Common myeloid progenitor, CD34-positive (primary cell): ENCODE data around the gene WDR90.

Experiments used
- CTCF ChIA-PET: fragments of 350-600 bp; sonication (Branson Sonifier 250); formaldehyde crosslinking; loops from one replicate; lab custom pipeline; 2021; ENCODE audit warnings: antibody characterized with exemption; lab: Charles Lee
- POLR2A ChIA-PET: fragments of 350-600 bp; sonication (Branson Sonifier 250); formaldehyde crosslinking; loops from one replicate; lab custom pipeline; 2021; ENCODE audit warnings: antibody characterized with exemption; lab: Charles Lee
- DNase-seq, 3 donors: peaks; one replicate each; pipeline versions ENCODE4 v3.0.0 to v3.0.0-alpha.2; 2013
- H3K27ac ChIP-seq, 2 experiments: 1 replicate in 1 of 2; 2 replicates in 1 of 2; pipeline ENCODE4 v1.7.0; 2013; ENCODE audit warnings: inconsistent platforms in 2 of 2, low read length in 2 of 2, mild to moderate bottlenecking in 2 of 2, low read depth in 1 of 2, moderate library complexity in 1 of 2; ENCODE audit not compliant: severe bottlenecking in 2 of 2, insufficient read depth in 1 of 2, poor library complexity in 1 of 2
- H3K27me3 ChIP-seq, 5 experiments: replicated peaks in 2 of 5; 1 replicate in 3 of 5; 2 replicates in 2 of 5; pipeline versions ENCODE4 v1.6.1 to v1.7.0; 2013; ENCODE audit warnings: low read length in 4 of 5, mild to moderate bottlenecking in 2 of 5, moderate library complexity in 2 of 5, inconsistent platforms in 1 of 5; ENCODE audit not compliant: insufficient read depth in 5 of 5, control insufficient read depth in 4 of 5
- H3K36me3 ChIP-seq, 4 experiments: 1 replicate in 2 of 4; 2 replicates in 2 of 4; pipeline versions ENCODE4 v1.6.1 to v1.7.0; 2013; ENCODE audit warnings: low read length in 3 of 4, control low read depth in 1 of 4, mild to moderate bottlenecking in 1 of 4; ENCODE audit not compliant: control insufficient read depth in 4 of 4, insufficient read depth in 4 of 4
- H3K4me1 ChIP-seq, 4 experiments: 1 replicate in 3 of 4; 2 replicates in 1 of 4; pipeline versions ENCODE4 v1.6.1 to v1.7.1; 2013; ENCODE audit warnings: low read length in 3 of 4, mild to moderate bottlenecking in 3 of 4, control low read depth in 1 of 4, inconsistent platforms in 1 of 4, moderate library complexity in 1 of 4; ENCODE audit not compliant: control insufficient read depth in 4 of 4, insufficient read depth in 4 of 4; ENCODE audit errors: control extremely low read depth in 1 of 4
- H3K4me3 ChIP-seq, 7 experiments: 1 replicate in 4 of 7; 2 replicates in 3 of 7; pipeline versions ENCODE4 v1.5.1 to v1.7.0; 2013; ENCODE audit warnings: mild to moderate bottlenecking in 7 of 7, low read length in 6 of 7, moderate library complexity in 6 of 7, inconsistent platforms in 2 of 7, low read depth in 2 of 7, control low read depth in 1 of 7; ENCODE audit not compliant: insufficient read depth in 4 of 7, control insufficient read depth in 1 of 7; ENCODE audit errors: extremely low read depth in 1 of 7
- H3K9me3 ChIP-seq, 5 experiments: 1 replicate in 4 of 5; 2 replicates in 1 of 5; pipeline versions ENCODE4 v1.6.1 to v1.7.1; 2013; ENCODE audit warnings: low read length in 4 of 5, mild to moderate bottlenecking in 2 of 5, inconsistent platforms in 1 of 5, low read depth in 1 of 5, moderate library complexity in 1 of 5; ENCODE audit not compliant: control insufficient read depth in 4 of 5, insufficient read depth in 2 of 5; ENCODE audit errors: control extremely low read depth in 1 of 5
- WGBS: methylation state at CpG from one replicate; pipeline ENCODE4 v1.1.5; 2013; ENCODE audit not compliant: insufficient coverage; 5-methylcytosine and 5-hydroxymethylcytosine counted together

The WDR90 gene

GRCh38 chr16:706189-707061 lies 57.3 kb downstream of the WDR90 start:
- ChIA-PET POLR2A (interaction anchor here (0.6 kb wide), 1 partner anchor 69 kb away, joined by 3 read pairs; no protein-coding TSS in a partner anchor), CTCF (interaction anchor here (1.3 to 2.6 kb wide), 3 partner anchors 10 to 14 kb away, joined by 4 to 7 read pairs (median 6); no protein-coding TSS in a partner anchor)
- peaks cover 0 to 9% (median 3%) of the 10 kb centered on the region in 4 experiments for H3K4me1 ChIP-seq
- no peaks in the 10 kb centered on the region for H3K9me3 ChIP-seq
- peaks cover 0 to 95% (median 30%) of the 10 kb centered on the region in 5 experiments for H3K27me3 ChIP-seq
- H3K27ac ChIP-seq = no peak overlapping the region
- no peaks in the 10 kb centered on the region for H3K36me3 ChIP-seq
- H3K4me3 ChIP-seq = no peak overlapping the region
- DNase-seq = no peak
- WGBS = 2% methylated on average over 36 of the region's 49 CpGs

GRCh38 chr16:707062-707538 lies 57.9 kb downstream of the WDR90 start:
- Histone ChIP-seq H3K36me3 (no peaks in the 10 kb centered on the region), H3K4me3 (no peak overlapping the region), H3K27ac (no peak overlapping the region), H3K4me1 (peaks cover 0 to 9% (median 3%) of the 10 kb centered on the region in 4 experiments), H3K9me3 (no peaks in the 10 kb centered on the region), H3K27me3 (peaks cover 0 to 88% (median 31%) of the 10 kb centered on the region in 5 experiments)
- ChIA-PET POLR2A (interaction anchor here (0.6 kb wide), 1 partner anchor 68 kb away, joined by 3 read pairs; no protein-coding TSS in a partner anchor), CTCF (interaction anchor here (0.6 to 2.0 kb wide), 5 partner anchors 11 to 95 kb away, joined by 3 to 7 read pairs (median 4); no protein-coding TSS in a partner anchor)
- 81% methylated on average over 3 of the region's 14 CpGs for WGBS
- no peak for DNase-seq

- H3K36me3 ChIP-seq = no peaks in the 10 kb centered on the region
- DNase-seq = no peak
- H3K27me3 ChIP-seq = peaks cover 0 to 84% (median 24%) of the 10 kb centered on the region in 5 experiments
- H3K4me1 ChIP-seq = peaks cover 0 to 9% (median 3%) of the 10 kb centered on the region in 4 experiments
- CTCF ChIA-PET = interaction anchor here (0.9 to 2.0 kb wide), 3 partner anchors 12 to 94 kb away, joined by 3 to 7 read pairs (median 5); no protein-coding TSS in a partner anchor
- no peaks in the 10 kb centered on the region for H3K9me3 ChIP-seq
- no peak overlapping the region for H3K4me3 ChIP-seq
- no peak overlapping the region for H3K27ac ChIP-seq
- POLR2A ChIA-PET = no interaction called here
- WGBS = 78% methylated on average over 3 of the region's 3 CpGs
These were observed 58.9 kb downstream of the WDR90 start for GRCh38 chr16:708019-708418.

DNA sequence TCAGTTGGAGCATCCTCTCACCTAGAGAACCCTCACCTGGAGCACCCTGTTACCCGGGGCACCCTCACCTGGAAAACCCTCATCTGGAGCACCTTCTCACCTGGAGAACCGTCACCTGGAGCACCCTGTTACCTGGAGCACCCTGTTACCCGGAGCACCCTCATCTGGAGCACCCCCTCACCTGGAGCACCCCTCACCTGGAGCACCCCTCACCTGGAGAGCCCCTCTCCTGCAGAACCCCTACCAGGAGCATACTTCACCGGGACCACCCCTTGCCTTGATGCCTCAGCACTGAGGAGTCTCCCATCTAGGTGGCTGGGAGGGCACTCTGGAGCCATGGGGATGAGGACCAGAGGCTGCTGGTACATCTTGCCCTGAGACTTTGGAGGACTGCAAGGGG lies 59.8 kb downstream of the WDR90 start:
- ChIA-PET CTCF (interaction anchor here (2.0 to 5.6 kb wide), 3 partner anchors 34 to 93 kb away, joined by 5 to 104 read pairs (median 13); partner anchors contain the start of genes CHTF18 and RPUSD1), POLR2A (no interaction called here)
- H3K9me3 ChIP-seq = no peaks in the 10 kb centered on the region
- H3K4me3 ChIP-seq = no peak overlapping the region
- WGBS = 80% methylated on average over 2 of the region's 4 CpGs
- H3K27me3 ChIP-seq = peaks cover 0 to 80% (median 23%) of the 10 kb centered on the region in 5 experiments
- no peaks in the 10 kb centered on the region for H3K36me3 ChIP-seq
- DNase-seq = no peak
- H3K27ac ChIP-seq = no peak overlapping the region
- H3K4me1 ChIP-seq = peaks cover 0 to 10% (median 3%) of the 10 kb centered on the region in 4 experiments

- ChIA-PET CTCF (interaction anchor here (1.0 to 5.6 kb wide), 8 partner anchors 11 to 77 kb away, joined by 3 to 104 read pairs (median 6); partner anchors contain the start of genes ANTKMT, CHTF18, RPUSD1 and WDR24), POLR2A (no interaction called here)
- H3K27me3 ChIP-seq = peaks cover 0 to 77% (median 16%) of the 10 kb centered on the region in 5 experiments
These were observed 60.7 kb downstream of the WDR90 start for GRCh38 chr16:709566-710499.

DNA sequence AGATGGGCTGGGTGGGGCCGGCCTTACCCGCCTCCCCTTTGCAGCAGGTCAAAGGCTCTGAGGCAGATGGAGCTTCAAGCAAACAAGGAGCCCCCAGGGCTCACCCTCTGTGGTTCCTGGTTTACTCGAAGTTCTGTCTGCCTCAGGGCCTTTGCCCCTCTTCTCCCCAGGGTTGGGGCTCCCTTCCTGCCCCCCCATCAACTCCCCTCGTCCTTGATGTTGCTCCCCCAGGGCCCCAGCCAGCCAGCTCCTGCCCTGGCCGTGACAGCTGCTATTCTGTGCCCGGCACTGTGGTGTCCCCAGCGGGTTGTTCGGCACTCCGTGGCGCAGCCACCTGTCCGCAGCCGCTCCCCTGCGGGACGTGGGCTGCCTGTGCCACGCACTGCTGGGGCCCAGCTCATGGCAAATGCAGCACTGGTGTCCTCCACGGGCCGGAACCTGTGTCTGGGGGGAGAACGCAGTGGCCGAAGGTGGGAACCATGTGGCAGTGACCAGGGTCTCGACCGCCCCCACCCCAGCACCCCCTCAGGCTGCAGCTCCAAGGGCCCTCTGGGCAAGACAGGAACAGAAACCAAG lies 61.4 kb downstream of the WDR90 start:
- WGBS = 76% methylated on average over 21 of the region's 21 CpGs
- peaks cover 0 to 76% (median 16%) of the 10 kb centered on the region in 5 experiments for H3K27me3 ChIP-seq
- ChIA-PET CTCF (interaction anchor here (0.7 to 5.6 kb wide), 10 partner anchors 9 to 76 kb away, joined by 3 to 104 read pairs (median 6); partner anchors contain the start of genes ANTKMT, CCDC78, CHTF18 and RPUSD1), POLR2A (no interaction called here)
- H3K36me3 ChIP-seq = no peaks in the 10 kb centered on the region
- no peaks in the 10 kb centered on the region for H3K9me3 ChIP-seq
- DNase-seq = no peak
- H3K4me3 ChIP-seq = no peak overlapping the region
- peaks cover 0 to 21% (median 13%) of the 10 kb centered on the region in 4 experiments for H3K4me1 ChIP-seq
- H3K27ac ChIP-seq = no peak overlapping the region

More at GRCh38 chr16:709566-710499, 60.7 kb downstream of the WDR90 start:
- Histone ChIP-seq H3K4me1 (peaks cover 0 to 18% (median 9%) of the 10 kb centered on the region in 4 experiments), H3K4me3 (no peak overlapping the region), H3K36me3 (no peaks in the 10 kb centered on the region), H3K9me3 (no peaks in the 10 kb centered on the region), H3K27ac (no peak overlapping the region)
- WGBS = 36% methylated on average over 29 of the region's 30 CpGs
- peak in 2 of 3 donors; percentile 70 to 72 for DNase-seq
